GM12874 (cell line): ENCODE results near the gene HECTD3.

Source experiments
- CTCF ChIP-seq: IDR thresholded peaks from 2 replicates; pipeline ENCODE4 v1.5.1; 2011; ENCODE audit warnings: low read depth, mild to moderate bottlenecking, control low read depth, low read length, moderate library complexity; ENCODE audit not compliant: insufficient read depth

The HECTD3 gene

GRCh38 chr1:44995467-44996238 is 15.5 kb downstream of the HECTD3 start:
- TF ChIP-seq CTCF, result no peak

GRCh38 chr1:44994309-44994898 is 16.7 kb downstream of the HECTD3 start:
- no peak for TF ChIP-seq CTCF

DNA sequence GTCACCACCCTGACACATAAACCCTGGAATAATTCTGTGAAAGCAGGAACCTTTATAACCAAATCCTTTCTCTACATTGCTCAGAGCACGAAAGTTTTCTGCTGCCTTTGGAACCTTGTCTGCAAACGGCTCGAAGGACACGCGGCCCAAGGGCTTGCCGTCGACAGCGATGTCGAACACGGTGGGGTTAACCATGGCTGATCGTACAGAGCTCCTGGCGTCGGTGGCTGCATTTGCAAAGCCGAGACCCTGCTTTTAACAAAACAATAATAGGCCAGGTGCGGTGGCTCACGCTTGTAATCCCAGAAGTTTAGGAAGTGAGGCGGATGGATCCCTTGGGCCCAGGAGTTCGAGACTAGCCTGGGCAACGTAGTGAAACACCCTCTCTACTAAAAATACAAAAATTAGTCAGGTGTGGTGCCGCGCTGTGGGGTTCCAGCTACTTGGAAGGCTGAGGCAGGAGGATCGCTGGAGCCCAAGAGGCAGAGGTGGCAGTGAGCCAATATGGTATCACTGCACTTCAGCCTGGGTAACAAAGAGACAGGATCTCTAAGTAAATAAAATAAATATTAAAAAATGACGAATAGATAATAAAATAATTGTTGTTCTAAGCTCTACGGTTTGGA is 22.5 kb downstream of the HECTD3 start:
- no peak for TF ChIP-seq CTCF

- TF ChIP-seq CTCF, result no peak
These were observed 25.3 kb downstream of the HECTD3 start for GRCh38 chr1:44985747-44986359.

DNA sequence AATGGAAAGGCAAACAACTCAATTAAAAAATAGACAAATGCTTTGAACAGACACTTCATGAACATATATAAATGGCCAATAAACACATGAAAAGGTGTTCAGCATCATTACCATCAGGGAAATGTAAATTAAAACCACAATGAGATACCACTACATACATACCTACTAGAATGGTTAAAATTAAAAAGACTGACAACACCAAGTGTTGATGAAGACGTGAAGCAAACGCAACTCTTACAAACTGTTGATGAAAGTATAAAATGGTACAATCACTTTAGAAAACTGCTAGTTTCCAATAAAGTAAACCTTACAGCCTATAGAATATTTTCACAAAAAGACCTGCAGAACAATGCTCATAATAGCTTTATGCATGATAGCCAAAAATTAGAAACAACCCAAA is 34.9 kb downstream of the HECTD3 start:
- TF ChIP-seq CTCF, result no peak

- TF ChIP-seq CTCF, result no peak
These were observed 37.5 kb downstream of the HECTD3 start for GRCh38 chr1:44973645-44974044.

DNA sequence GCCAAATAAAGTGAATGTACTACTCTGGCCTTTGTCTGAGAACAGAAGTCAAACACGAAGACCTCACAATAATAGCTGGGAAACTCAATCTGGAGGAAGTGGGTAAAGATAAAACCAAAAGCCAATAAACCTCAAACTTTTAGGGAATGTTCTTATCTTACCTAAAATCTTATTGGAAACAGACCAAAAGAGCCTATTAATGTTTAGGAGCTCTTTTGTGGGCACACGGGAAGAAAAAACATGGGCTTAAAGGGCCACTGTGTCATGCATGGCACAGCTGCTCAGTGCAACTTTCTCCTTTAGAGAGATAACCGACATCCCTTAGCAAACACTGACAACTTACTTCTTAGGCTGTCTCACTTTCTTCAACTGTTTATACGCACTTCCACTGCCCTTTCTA is 40.8 kb downstream of the HECTD3 start:
- no peak for TF ChIP-seq CTCF
